Activated naive CD4-positive, alpha-beta T cell treated with anti-CD3 and anti-CD28 coated beads, Interleukin-2, amount 10 ng/mL, durations not matched to agents 7 days and 5 days (primary cell): ENCODE measurements around the gene FOXD2.
"Not testable (repeated sequence)": the region's sequence is repeated elsewhere in the genome, so short reads cannot be mapped to it uniquely, and the experiment has no call there.

Experiments used
- CTCF ChIA-PET: fragments of 350-600 bp; sonication (Branson Sonifier 250); formaldehyde crosslinking; loops from one replicate; lab custom pipeline; 2021; ENCODE audit warnings: antibody characterized with exemption; lab: Charles Lee
- DNase-seq: peaks from one replicate; pipeline ENCODE4 v3.0.0-alpha.2; 2020
- H3K27ac Mint-ChIP-seq: one replicate; pipeline ENCODE4 v1.8.0; 2021; ENCODE audit warnings: mild to moderate bottlenecking, moderate library complexity, mixed read lengths
- H3K27me3 Mint-ChIP-seq: one replicate; pipeline ENCODE4 v1.8.0; 2021; ENCODE audit warnings: mild to moderate bottlenecking, mixed read lengths
- H3K36me3 Mint-ChIP-seq: one replicate; pipeline ENCODE4 v1.8.0; 2021; ENCODE audit warnings: mixed read lengths
- H3K4me1 Mint-ChIP-seq: one replicate; pipeline ENCODE4 v1.8.0; 2021; ENCODE audit warnings: mixed read lengths
- H3K4me3 Mint-ChIP-seq: one replicate; pipeline ENCODE4 v1.8.0; 2021; ENCODE audit warnings: mild to moderate bottlenecking, moderate library complexity, mixed read lengths
- H3K9me3 Mint-ChIP-seq: one replicate; pipeline ENCODE4 v1.8.0; 2021; ENCODE audit warnings: mixed read lengths

FOXD2 gene

GRCh38 chr1:47449822-47450552, 12.1 kb downstream of the FOXD2 start:
- Mint-ChIP-seq H3K27ac (no peak overlapping the region), H3K27me3 (peaks cover 56% of the 10 kb centered on the region), H3K9me3 (no peaks in the 10 kb centered on the region), H3K4me1 (peaks cover 4% of the 10 kb centered on the region), H3K36me3 (no peaks in the 10 kb centered on the region), H3K4me3 (no peak overlapping the region)
- CTCF ChIA-PET: interaction anchor here (1.0 to 3.2 kb wide), 8 partner anchors 10 to 277 kb away, joined by 3 to 23 read pairs (median 12); partner anchors contain the start of gene FOXD2
- DNase-seq: no peak

- Mint-ChIP-seq H3K4me1 (no peaks in the 10 kb centered on the region), H3K27ac (no peak overlapping the region), H3K36me3 (no peaks in the 10 kb centered on the region), H3K9me3 (no peaks in the 10 kb centered on the region), H3K4me3 (no peak overlapping the region), H3K27me3 (peaks cover 57% of the 10 kb centered on the region)
- no peak for DNase-seq
- CTCF ChIA-PET: interaction anchor here (1.1 to 3.2 kb wide), 5 partner anchors 10 to 276 kb away, joined by 3 to 17 read pairs (median 13); no protein-coding TSS in a partner anchor
Measured at GRCh38 chr1:47450606-47451005, 12.8 kb downstream of the FOXD2 start.

- Mint-ChIP-seq H3K27ac (no peak overlapping the region), H3K36me3 (no peaks in the 10 kb centered on the region), H3K27me3 (peaks cover 62% of the 10 kb centered on the region), H3K9me3 (no peaks in the 10 kb centered on the region), H3K4me1 (no peaks in the 10 kb centered on the region), H3K4me3 (no peak overlapping the region)
- CTCF ChIA-PET: interaction anchor here (0.8 to 1.7 kb wide), 3 partner anchors 9 to 257 kb away, joined by 3 to 6 read pairs (median 3); partner anchors contain the start of gene FOXD2
- no peak for DNase-seq
Measured at GRCh38 chr1:47452426-47452825, 14.6 kb downstream of the FOXD2 start.

GRCh38 chr1:47453910-47454309, 16.1 kb downstream of the FOXD2 start:
- H3K9me3 Mint-ChIP-seq, DNase-seq, H3K4me3 Mint-ChIP-seq, H3K36me3 Mint-ChIP-seq, H3K4me1 Mint-ChIP-seq, H3K27ac Mint-ChIP-seq: not testable (repeated sequence)
- CTCF ChIA-PET: interaction anchor here (0.6 to 1.7 kb wide), 2 partner anchors 149 to 256 kb away, joined by 3 to 6 read pairs; no protein-coding TSS in a partner anchor
- H3K27me3 Mint-ChIP-seq: peaks cover 60% of the 10 kb centered on the region

GRCh38 chr1:47456250-47456649, 18.4 kb downstream of the FOXD2 start:
- no peak overlapping the region for H3K4me3 Mint-ChIP-seq
- no peaks in the 10 kb centered on the region for H3K4me1 Mint-ChIP-seq
- H3K9me3 Mint-ChIP-seq: no peaks in the 10 kb centered on the region
- no peaks in the 10 kb centered on the region for H3K36me3 Mint-ChIP-seq
- CTCF ChIA-PET: interaction anchor here (0.8 kb wide), 1 partner anchor 24 kb away, joined by 3 read pairs; no protein-coding TSS in a partner anchor
- H3K27ac Mint-ChIP-seq: no peak overlapping the region
- peaks cover 57% of the 10 kb centered on the region for H3K27me3 Mint-ChIP-seq
- DNase-seq: no peak

- CTCF ChIA-PET, H3K27ac Mint-ChIP-seq, H3K36me3 Mint-ChIP-seq: not testable (repeated sequence)
Measured at GRCh38 chr1:47457547-47457946, 19.7 kb downstream of the FOXD2 start.

GRCh38 chr1:47459253-47459788, 21.5 kb downstream of the FOXD2 start:
- no peak overlapping the region for H3K27ac Mint-ChIP-seq
- CTCF ChIA-PET: interaction anchor here (1.2 kb wide), 1 partner anchor 9 kb away, joined by 3 read pairs; no protein-coding TSS in a partner anchor
- H3K27me3 Mint-ChIP-seq: peaks cover 62% of the 10 kb centered on the region
- no peak for DNase-seq
- H3K4me3 Mint-ChIP-seq: no peak overlapping the region
- H3K36me3 Mint-ChIP-seq: no peaks in the 10 kb centered on the region
- H3K4me1 Mint-ChIP-seq: no peaks in the 10 kb centered on the region
- no peaks in the 10 kb centered on the region for H3K9me3 Mint-ChIP-seq

More at GRCh38 chr1:47457547-47457946, 19.7 kb downstream of the FOXD2 start:
- peaks cover 52% of the 10 kb centered on the region for H3K27me3 Mint-ChIP-seq
- not testable (repeated sequence) for H3K4me1 Mint-ChIP-seq, H3K9me3 Mint-ChIP-seq, DNase-seq, H3K4me3 Mint-ChIP-seq

GRCh38 chr1:47460040-47460439, 22.2 kb downstream of the FOXD2 start:
- H3K27me3 Mint-ChIP-seq: peaks cover 59% of the 10 kb centered on the region
- no peaks in the 10 kb centered on the region for H3K9me3 Mint-ChIP-seq
- H3K36me3 Mint-ChIP-seq: no peaks in the 10 kb centered on the region
- CTCF ChIA-PET: interaction anchor here (0.9 to 1.2 kb wide), 2 partner anchors 10 to 69 kb away, joined by 3 read pairs; no protein-coding TSS in a partner anchor
- H3K4me1 Mint-ChIP-seq: no peaks in the 10 kb centered on the region
- H3K27ac Mint-ChIP-seq: no peak overlapping the region
- H3K4me3 Mint-ChIP-seq: no peak overlapping the region
- no peak for DNase-seq

GRCh38 chr1:47460456-47460855, 22.6 kb downstream of the FOXD2 start:
- no peaks in the 10 kb centered on the region for H3K36me3 Mint-ChIP-seq
- CTCF ChIA-PET: interaction anchor here (0.9 to 1.2 kb wide), 2 partner anchors 10 to 68 kb away, joined by 3 read pairs; no protein-coding TSS in a partner anchor
- H3K9me3 Mint-ChIP-seq: no peaks in the 10 kb centered on the region
- peaks cover 58% of the 10 kb centered on the region for H3K27me3 Mint-ChIP-seq
- no peak for DNase-seq
- H3K4me1 Mint-ChIP-seq: no peaks in the 10 kb centered on the region
- no peak overlapping the region for H3K4me3 Mint-ChIP-seq
- H3K27ac Mint-ChIP-seq: no peak overlapping the region

GRCh38 chr1:47465605-47466004, 27.8 kb downstream of the FOXD2 start:
- no peaks in the 10 kb centered on the region for H3K36me3 Mint-ChIP-seq
- no peak overlapping the region for H3K4me3 Mint-ChIP-seq
- H3K9me3 Mint-ChIP-seq: no peaks in the 10 kb centered on the region
- H3K27me3 Mint-ChIP-seq: peaks cover 36% of the 10 kb centered on the region
- no peaks in the 10 kb centered on the region for H3K4me1 Mint-ChIP-seq
- CTCF ChIA-PET: no interaction called here
- H3K27ac Mint-ChIP-seq: no peak overlapping the region
- no peak for DNase-seq

- CTCF ChIA-PET: no interaction called here
Measured at GRCh38 chr1:47468709-47469389, 31.0 kb downstream of the FOXD2 start.

GRCh38 chr1:47469390-47469759, 31.5 kb downstream of the FOXD2 start:
- Mint-ChIP-seq H3K27me3 (peaks cover 14% of the 10 kb centered on the region), H3K4me1 (no peaks in the 10 kb centered on the region), H3K27ac (no peak overlapping the region), H3K36me3 (no peaks in the 10 kb centered on the region), H3K9me3 (no peaks in the 10 kb centered on the region), H3K4me3 (no peak overlapping the region)
- CTCF ChIA-PET: no interaction called here
- DNase-seq: no peak

More at GRCh38 chr1:47468709-47469389, 31.0 kb downstream of the FOXD2 start:
- Mint-ChIP-seq H3K36me3 (no peaks in the 10 kb centered on the region), H3K27me3 (peaks cover 16% of the 10 kb centered on the region), H3K4me3 (no peak overlapping the region), H3K27ac (no peak overlapping the region), H3K4me1 (no peaks in the 10 kb centered on the region), H3K9me3 (no peaks in the 10 kb centered on the region)
- no peak for DNase-seq

GRCh38 chr1:47469910-47470309, 32.1 kb downstream of the FOXD2 start:
- H3K4me1 Mint-ChIP-seq: no peaks in the 10 kb centered on the region
- CTCF ChIA-PET: no interaction called here
- no peak for DNase-seq
- peaks cover 14% of the 10 kb centered on the region for H3K27me3 Mint-ChIP-seq
- no peaks in the 10 kb centered on the region for H3K9me3 Mint-ChIP-seq
- H3K4me3 Mint-ChIP-seq: no peak overlapping the region
- H3K27ac Mint-ChIP-seq: no peak overlapping the region
- no peaks in the 10 kb centered on the region for H3K36me3 Mint-ChIP-seq

GRCh38 chr1:47471163-47471562, 33.3 kb downstream of the FOXD2 start:
- H3K4me1 Mint-ChIP-seq: no peaks in the 10 kb centered on the region
- H3K27ac Mint-ChIP-seq: no peak overlapping the region
- H3K9me3 Mint-ChIP-seq: no peaks in the 10 kb centered on the region
- CTCF ChIA-PET: no interaction called here
- H3K4me3 Mint-ChIP-seq: no peak overlapping the region
- H3K27me3 Mint-ChIP-seq: peaks cover 14% of the 10 kb centered on the region
- DNase-seq: no peak
- H3K36me3 Mint-ChIP-seq: no peaks in the 10 kb centered on the region
